AML-193 (cell line): ENCODE measurements around the gene HIPK1.
"Not testable (repeated sequence)": the region's sequence is repeated elsewhere in the genome, so short reads cannot be mapped to it uniquely, and the experiment has no call there.

Experiments
- DNase-seq, 2 experiments: peaks; one replicate each; lab custom pipeline; 2025; lab: John Stamatoyannopoulos, UW

The HIPK1 gene

GRCh38 chr1:114011796-114012195 is 82.7 kb downstream of the HIPK1 start:
- DNase-seq: no peak

DNA sequence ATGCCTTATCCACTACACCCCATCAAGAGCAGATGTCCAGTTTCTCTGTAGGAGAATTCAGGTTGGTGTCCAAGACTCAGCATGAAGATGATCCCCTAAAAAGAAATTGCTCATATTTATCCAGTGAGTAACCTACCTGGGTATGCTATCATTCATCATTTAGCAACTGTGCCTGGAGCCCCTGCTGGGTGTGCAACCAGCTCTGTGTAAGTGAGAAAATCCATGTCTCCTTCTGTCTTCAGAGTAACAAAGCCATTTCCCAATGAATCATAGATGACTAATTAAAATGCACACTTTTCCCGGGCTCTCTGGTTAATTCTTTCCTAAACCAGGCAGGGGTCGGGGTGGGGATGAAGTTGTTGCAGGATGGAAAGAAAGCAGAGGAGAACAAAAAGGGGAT is 86.0 kb downstream of the HIPK1 start:
- no peak for DNase-seq

GRCh38 chr1:114019724-114020123 is 90.6 kb downstream of the HIPK1 start:
- DNase-seq: not testable (repeated sequence)

- no peak for DNase-seq
These were observed 92.6 kb downstream of the HIPK1 start for GRCh38 chr1:114021665-114022099.

- no peak for DNase-seq
These were observed 93.8 kb downstream of the HIPK1 start for GRCh38 chr1:114022877-114023276.

GRCh38 chr1:114023377-114023776 is 94.3 kb downstream of the HIPK1 start:
- no peak for DNase-seq

DNA sequence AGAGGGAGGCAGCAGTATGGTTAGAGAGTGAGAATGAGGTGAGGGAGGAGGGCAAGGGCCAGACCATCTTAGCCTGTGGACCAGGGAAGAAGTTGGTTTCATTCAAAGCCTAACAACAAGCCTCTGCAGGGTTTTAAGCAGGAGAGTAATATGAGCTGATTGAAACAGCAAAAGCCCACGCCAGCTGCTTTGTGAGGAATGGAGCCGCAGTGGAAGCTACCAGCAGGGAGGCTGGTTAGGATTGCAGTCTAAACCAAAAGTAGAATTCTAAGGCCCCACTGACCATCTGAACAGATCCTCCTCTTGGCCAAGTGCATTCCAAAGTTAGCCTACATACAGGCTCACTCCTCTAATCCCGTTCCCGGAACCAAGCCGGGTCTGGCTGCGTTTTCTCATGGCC is 94.9 kb downstream of the HIPK1 start:
- DNase-seq: no peak

DNA sequence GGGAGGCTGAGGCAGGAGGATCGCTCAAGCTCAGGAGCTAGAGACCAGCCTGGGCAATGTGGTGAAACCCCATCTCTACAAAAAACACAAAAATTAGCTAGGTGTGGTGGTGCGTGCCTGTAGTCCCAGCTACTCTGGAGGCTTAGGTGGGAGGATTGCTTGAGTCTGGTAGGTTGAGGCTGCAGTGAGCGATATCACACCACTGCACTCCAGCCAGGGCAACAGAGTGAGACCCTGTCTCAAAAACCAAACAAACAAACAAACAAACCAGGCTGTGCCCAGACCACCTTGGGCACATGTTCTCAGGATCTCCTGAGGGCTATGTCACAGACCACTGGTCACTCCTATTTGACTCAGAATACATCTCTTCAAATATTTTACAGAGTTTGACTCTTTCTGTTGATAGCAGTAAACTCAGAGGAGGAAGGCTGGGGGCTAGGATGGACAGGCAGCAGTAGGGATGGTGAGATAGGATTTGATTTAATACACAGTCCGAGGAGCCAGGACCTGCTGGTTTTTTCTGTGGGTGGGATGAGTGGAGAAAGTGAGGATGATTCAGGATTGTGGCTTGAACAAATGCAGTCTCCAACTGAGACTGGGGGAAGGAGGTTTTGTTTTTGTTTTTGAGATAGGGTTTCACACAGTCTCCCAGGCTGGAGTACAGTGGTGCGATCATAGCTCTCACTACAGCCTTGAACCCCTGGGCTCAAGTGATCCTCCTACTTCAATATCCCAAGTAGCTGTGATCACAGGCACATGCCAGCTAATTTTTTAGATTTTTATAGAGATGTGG is 96.7 kb downstream of the HIPK1 start:
- DNase-seq: no peak

GRCh38 chr1:114026797-114027196 is 97.7 kb downstream of the HIPK1 start:
- DNase-seq: no peak
